HepG2 (cell line): ENCODE measurements around the gene DCAKD. TPM values are rescaled to one million over a fixed set of nuclear protein-coding genes. Genes with fewer than 3 reads are reported as not detected.

ENCODE experiments used
- AHDC1 ChIP-seq: sonication (generic); formaldehyde crosslinking; IDR thresholded peaks from 2 replicates; pipeline ENCODE4 v1.5.1; 2020; ENCODE audit warnings: mild to moderate bottlenecking, missing genetic modification reagents, borderline replicate concordance
- ATF3 ChIP-seq: sonication (generic); formaldehyde crosslinking; IDR thresholded peaks from 2 replicates; pipeline ENCODE4 v1.4.0; 2020; ENCODE audit warnings: missing genetic modification reagents
- ESRRA ChIP-seq: sonication (generic); formaldehyde crosslinking; IDR thresholded peaks from 2 replicates; pipeline ENCODE4 v1.5.1; 2020; ENCODE audit warnings: mild to moderate bottlenecking, low read depth, missing genetic modification reagents
- ETS1 ChIP-seq: sonication (generic); formaldehyde crosslinking; IDR thresholded peaks from 2 replicates; pipeline ENCODE4 v1.4.0; 2020; ENCODE audit warnings: missing genetic modification reagents
- JUN ChIP-seq: sonication (generic); formaldehyde crosslinking; IDR thresholded peaks from 2 replicates; pipeline ENCODE4 v1.4.0; 2020; ENCODE audit warnings: mild to moderate bottlenecking, missing genetic modification reagents
- SMAD3 ChIP-seq: sonication (generic); formaldehyde crosslinking; IDR thresholded peaks from 2 replicates; pipeline ENCODE4 v1.4.0; 2020; ENCODE audit warnings: missing genetic modification reagents
- SRSF1 ChIP-seq: fragments of 200-400 bp; formaldehyde crosslinking; optimal IDR thresholded peaks from 2 replicates; pipeline ENCODE3; 2017; ENCODE audit warnings: mild to moderate bottlenecking, low read depth, low read length, moderate library complexity
- SRSF9 ChIP-seq: fragments of 200-400 bp; formaldehyde crosslinking; IDR thresholded peaks from 2 replicates; pipeline ENCODE4 v1.6.1; 2018; ENCODE audit warnings: borderline replicate concordance, mild to moderate bottlenecking, low read depth, low read length; ENCODE audit not compliant: insufficient read depth, poor library complexity, severe bottlenecking
- THAP9 ChIP-seq: sonication (generic); formaldehyde crosslinking; IDR thresholded peaks from 2 replicates; pipeline ENCODE4; 2020; ENCODE audit warnings: missing genetic modification reagents, mild to moderate bottlenecking, borderline replicate concordance
- ZBTB7B ChIP-seq: sonication (generic); formaldehyde crosslinking; IDR thresholded peaks from 2 replicates; pipeline ENCODE4 v1.4.0; 2020; ENCODE audit warnings: missing genetic modification reagents
- ZMYM3 ChIP-seq: sonication (generic); formaldehyde crosslinking; IDR thresholded peaks from 2 replicates; pipeline ENCODE4 v1.5.1; 2020; ENCODE audit warnings: mild to moderate bottlenecking, missing genetic modification reagents
- ZNF101 ChIP-seq: sonication (generic); formaldehyde crosslinking; IDR thresholded peaks from 2 replicates; pipeline ENCODE4 v1.4.0; 2020; ENCODE audit warnings: mild to moderate bottlenecking, low read depth, missing genetic modification reagents, borderline replicate concordance
- ZNF256 ChIP-seq: sonication (generic); formaldehyde crosslinking; conservative IDR thresholded peaks from 2 replicates; pipeline ENCODE4 v1.4.0; 2020; ENCODE audit warnings: missing genetic modification reagents
- ZNF547 ChIP-seq: sonication (generic); formaldehyde crosslinking; IDR thresholded peaks from 2 replicates; pipeline ENCODE4 v1.5.1; 2020; ENCODE audit warnings: mild to moderate bottlenecking, missing genetic modification reagents
- ZNF564 ChIP-seq: sonication (generic); formaldehyde crosslinking; IDR thresholded peaks from 2 replicates; pipeline ENCODE4 v1.8.1; 2023; ENCODE audit warnings: mild to moderate bottlenecking, missing genetic modification reagents
- ZNF576 ChIP-seq: sonication (generic); formaldehyde crosslinking; IDR thresholded peaks from 2 replicates; pipeline ENCODE4 v1.4.0; 2020; ENCODE audit warnings: mild to moderate bottlenecking, missing genetic modification reagents
- polyA plus RNA-seq, 8 experiments: library from polyadenylated mRNA; depleted of rRNA in 3 of 8; stranded (reverse) in 7 of 8; unstranded in 1 of 8; fragments of >200 nt; fragmentation: Illumina TruSeq in 4 of 8; extraction: Trizol in 4 of 8; gene quantifications; 2 replicates each; pipeline versions ENCODE4 v1.2.1 to v1.2.3, GENCODE V29; 2011 to 2016; ENCODE audit warnings: low read depth in 4 of 8, missing spikeins in 1 of 8, mixed read lengths in 1 of 8; ENCODE audit not compliant: insufficient read depth in 1 of 8
- total RNA-seq, 5 experiments: library from RNA; depleted of rRNA; stranded (reverse); fragments of >200 nt; fragmentation: Illumina TruSeq; extraction: Trizol; gene quantifications; 2 replicates each; pipeline ENCODE4 v1.2.3, GENCODE V29; 2016; ENCODE audit warnings: low read depth in 1 of 5

DCAKD gene
- total and polyA plus RNA-seq, 2 of the 13 experiments (the other 11 are each of a cell fraction or from before 2014, with no cell fraction given) = 25.9 to 29.2 TPM

GRCh38 chr17:45018848-45019711, 32.4 kb downstream of the DCAKD start (continued):
- no peak for TF ChIP-seq ETS1 (CRISPR knock-in tag)
- TF ChIP-seq ZNF547 (CRISPR knock-in tag) = 0 out of 2 replicates have a peak, but pooled peaks have one; percentile 12
- TF ChIP-seq THAP9 (CRISPR knock-in tag) = no peak
- no peak for TF ChIP-seq ZNF564 (CRISPR knock-in tag)
- TF ChIP-seq ZBTB7B (CRISPR knock-in tag) = 0 out of 2 replicates have a peak, but pooled peaks have one; percentile 39
- no peak for TF ChIP-seq ZNF576 (CRISPR knock-in tag)
- no peak for TF ChIP-seq JUN (CRISPR knock-in tag)
- no peak for TF ChIP-seq SRSF9
- TF ChIP-seq ATF3 (CRISPR knock-in tag) = no peak
- no peak for TF ChIP-seq ZNF256 (CRISPR knock-in tag)
- no peak for TF ChIP-seq SMAD3 (CRISPR knock-in tag)
- TF ChIP-seq ESRRA (CRISPR knock-in tag) = no peak
- no peak for TF ChIP-seq AHDC1 (CRISPR knock-in tag)
- TF ChIP-seq SRSF1 = no peak
- TF ChIP-seq ZMYM3 (CRISPR knock-in tag) = 0 out of 2 replicates have a peak, but pooled peaks have one; percentile 10
- no peak for TF ChIP-seq ZNF101 (CRISPR knock-in tag)
